HG03139 (cell line): Measurements from ENCODE around the gene HES1.

Experiments
- ATAC-seq: cut with Tn5 transposase; IDR thresholded peaks from one replicate; pipeline ENCODE4 v1.9.1; 2021; ENCODE audit not compliant: unreplicated experiment

HES1 gene

DNA sequence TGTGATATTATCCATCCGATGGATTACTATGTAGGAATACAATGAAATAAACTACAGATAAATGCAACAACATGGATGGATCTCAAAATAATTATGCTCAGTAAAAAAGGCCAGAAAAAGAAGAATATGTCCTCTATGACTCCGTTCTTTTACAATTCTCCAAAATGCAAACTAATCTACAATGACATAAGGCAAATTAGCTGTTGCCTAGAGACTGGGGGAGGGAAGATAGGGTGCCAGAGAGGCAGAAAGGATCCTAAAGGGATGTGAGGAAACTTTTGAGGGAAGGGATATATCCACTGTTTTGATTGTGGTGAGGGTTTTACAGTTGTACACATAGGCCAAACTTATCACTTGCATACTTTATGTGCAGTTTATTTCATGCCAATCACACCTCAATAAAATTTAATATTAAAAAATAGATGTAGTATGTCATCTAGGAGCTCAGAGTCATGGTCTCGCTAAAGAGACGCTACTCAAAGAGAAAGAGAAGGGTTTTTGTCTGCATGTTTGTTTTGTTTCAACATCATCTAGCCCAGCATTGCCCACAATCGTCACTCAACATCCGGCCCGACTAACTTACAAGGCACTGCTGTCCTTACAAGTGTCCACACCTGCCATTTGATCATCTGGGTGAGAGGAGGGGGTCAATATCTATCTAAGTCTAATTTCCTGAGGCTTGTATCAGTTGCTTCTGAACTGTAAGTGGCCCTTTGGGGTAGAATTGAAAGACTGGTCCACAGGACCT lies 29.5 kb downstream of the HES1 start:
- no peak for ATAC-seq

DNA sequence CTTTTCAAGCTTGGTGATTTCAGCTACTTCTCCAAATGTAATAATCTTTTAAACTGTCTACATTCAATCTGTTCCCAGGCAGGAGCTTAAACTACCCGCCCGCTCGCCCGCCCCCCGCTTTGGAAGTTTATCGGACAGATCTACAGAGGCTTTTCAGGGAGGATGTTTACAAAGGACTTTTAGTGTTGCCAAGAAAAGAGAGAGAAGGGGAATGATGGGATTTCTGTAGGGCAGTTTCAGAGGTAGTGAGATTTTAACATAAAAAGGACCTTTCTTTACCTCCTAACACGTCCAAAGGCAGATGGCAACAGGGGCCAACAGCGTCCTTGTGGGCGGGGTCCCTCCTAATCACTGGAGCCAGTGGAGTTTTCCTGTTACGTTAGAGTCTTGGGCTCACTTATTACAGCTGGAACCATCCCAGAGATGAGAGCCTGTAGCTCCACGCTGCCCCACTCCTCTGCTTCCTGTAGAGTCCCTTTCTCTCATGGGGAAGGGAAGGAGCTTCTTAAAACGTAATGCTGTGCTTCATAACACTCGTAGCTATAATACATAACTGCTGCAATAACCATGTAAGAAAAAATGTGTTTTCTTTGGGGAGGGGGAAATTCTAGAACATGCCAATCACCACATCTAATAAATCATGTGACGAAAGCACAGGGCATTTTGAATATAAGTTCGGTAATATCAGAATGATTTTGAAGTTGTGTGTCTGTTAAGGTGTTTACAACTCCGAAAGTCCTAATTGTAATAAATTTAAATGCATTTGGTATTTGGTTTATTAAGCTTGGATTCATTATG lies 30.9 kb downstream of the HES1 start:
- no peak for ATAC-seq

DNA sequence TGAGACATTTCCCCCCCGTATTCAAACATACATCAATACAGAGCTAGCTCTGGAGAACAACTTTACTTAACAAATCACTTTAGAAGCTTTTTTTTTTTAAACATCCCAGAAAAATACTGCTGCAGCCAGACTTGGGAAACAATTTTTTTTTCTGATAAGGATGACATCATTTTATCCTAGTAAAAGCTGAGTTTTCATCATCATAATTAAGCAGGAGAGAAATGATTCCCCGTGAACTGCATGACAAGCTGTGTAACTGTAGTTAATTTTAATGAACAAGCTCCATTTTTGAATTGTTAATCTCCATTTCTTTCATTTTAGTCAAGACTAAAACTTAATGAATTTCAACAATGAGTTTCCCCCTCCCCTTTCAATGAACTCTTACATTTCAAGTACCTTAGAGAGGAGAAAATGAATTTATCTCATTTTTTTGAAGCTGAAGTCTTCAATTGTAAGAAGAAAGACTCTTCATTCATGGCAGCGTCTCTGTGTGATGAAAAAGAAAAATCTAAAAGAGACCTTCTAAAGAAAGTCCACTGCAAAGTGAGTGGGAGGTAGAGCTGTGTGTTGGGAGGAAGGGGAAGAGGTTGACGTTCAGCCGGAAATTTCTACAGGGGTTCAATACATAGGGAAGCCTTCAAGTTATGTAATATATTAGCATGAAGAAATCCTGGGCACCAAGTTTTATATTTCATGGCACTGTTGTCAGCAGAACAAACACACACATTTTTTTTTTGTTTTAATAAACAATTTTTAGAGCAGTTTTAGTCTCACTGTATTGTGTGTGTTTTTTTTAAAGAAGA lies 31.7 kb downstream of the HES1 start:
- no peak for ATAC-seq

DNA sequence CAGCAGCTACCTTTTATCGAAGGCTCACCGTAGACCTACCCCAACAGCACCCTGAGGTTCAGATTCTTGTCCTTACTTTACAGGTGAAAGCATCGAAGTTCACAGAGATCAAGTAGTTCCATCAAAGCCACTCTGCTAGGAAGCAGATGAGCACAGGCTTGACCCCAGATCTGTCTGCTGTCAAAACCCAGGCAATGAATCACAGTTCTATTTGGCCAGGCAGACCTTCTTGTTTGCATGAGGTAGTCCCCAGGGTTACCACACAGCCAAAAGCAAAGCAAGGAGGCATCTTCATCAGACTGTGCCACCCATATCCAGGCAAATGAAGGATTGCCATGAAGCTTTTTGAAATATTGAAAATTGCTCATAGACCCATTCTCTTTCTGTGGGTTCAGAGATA lies 33.0 kb downstream of the HES1 start:
- no peak for ATAC-seq

DNA sequence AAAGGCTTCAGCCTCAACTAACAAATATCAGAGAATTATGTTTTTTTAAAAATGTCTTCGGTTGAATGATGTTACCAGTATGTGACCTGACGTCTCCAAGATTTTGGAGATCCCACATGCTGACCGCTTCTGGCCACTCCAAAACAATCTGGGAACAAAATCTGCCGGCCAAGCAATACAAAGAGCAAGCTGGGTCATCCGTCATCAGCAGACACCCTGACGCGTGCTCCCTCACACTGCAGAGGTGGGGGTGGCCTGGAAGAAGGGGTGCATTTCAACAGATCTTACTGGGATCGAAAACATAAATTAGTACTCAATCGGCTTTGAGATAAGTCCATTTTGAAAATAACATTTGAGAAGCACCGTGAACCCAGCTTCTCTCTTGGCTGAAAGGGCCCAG lies 33.6 kb downstream of the HES1 start:
- ATAC-seq: no peak

DNA sequence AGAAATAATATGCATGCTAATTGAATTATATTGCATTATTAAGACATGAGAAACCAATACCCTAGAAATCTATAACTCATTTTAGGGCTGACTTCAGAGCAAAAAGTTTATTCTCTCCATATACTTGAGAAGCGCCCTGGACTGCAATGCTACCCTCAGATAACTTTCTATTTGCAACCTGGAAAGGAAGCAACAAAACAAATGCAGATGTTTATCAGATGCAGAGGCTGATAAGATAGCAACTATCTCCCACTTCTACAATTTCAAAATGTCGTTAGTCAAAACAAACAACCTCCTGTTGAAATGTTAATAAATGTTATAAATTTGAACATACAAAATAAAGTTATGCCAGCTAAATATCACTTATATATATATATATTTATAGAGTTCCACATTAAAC lies 34.8 kb downstream of the HES1 start:
- no peak for ATAC-seq

DNA sequence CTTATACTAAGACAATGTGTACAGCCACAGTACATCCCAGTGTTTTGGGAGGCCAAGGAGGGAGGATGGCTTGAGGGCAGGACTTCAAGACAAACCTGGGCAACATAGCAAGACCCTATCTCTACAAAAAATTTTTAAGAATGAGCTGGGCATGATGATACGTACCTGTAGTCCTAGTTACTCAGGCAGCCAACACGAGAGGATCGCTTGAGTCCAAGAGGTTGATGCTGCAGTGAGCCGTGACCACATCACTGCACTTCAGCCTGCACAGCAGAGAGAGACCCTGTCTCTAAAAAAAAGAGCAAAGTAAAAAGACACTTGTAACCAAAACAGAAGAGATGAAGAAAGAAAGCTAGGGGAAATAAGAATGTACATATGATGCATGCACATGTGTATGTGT lies 38.5 kb downstream of the HES1 start:
- ATAC-seq: no peak

DNA sequence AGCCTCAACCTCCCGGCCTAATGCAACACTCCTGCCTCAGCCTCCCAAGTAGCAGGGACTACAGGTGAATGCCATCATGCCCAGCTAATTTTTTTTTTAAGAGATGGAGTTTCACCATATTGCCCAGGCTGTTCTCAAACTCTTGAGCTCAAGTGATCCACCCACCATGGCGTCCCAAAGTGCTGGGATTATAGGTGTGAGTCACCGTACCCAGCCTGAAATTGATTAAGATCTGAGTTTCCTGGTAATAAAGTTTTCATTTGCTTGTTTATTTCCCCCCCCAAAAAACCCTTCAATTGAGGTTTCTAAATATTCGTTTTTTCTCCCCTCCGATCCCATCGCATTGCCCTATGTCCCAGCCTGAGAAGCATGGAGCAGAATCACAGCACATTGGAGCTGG lies 39.0 kb downstream of the HES1 start:
- ATAC-seq: no peak

DNA sequence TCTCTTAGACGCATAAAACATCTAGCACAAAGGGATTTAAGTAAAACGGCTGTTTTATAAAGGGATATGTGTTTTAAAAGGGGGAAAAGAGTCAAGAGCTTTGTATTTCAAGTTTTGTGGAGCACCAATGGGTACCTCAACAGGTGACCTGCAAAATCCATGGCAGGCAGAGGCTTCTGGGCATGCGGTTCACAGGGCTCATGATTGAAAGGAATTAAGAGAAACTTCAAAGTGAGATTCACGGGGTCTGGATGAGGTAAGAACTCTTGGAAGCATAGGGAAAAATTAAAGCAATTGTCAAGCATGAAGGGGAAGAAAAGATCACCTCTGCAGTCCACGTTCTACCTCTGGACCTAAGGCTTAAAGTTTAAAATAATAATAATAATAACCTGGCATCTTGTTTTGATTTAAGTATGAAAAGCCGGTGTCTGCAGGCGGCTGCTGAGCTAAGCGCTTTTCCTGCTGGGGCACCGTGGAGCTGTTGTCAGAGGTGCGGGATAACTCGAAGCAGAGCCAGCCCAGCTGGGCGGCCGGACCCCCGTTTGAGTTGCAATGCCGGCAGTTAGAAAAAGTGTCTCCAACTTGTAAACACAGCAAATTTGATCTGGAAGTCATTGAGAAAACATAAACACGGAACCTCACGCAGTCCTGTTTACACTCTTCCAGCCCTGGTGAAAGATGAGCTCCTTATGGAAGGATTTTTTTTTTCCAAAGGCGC lies 40.5 kb downstream of the HES1 start:
- no peak for ATAC-seq

DNA sequence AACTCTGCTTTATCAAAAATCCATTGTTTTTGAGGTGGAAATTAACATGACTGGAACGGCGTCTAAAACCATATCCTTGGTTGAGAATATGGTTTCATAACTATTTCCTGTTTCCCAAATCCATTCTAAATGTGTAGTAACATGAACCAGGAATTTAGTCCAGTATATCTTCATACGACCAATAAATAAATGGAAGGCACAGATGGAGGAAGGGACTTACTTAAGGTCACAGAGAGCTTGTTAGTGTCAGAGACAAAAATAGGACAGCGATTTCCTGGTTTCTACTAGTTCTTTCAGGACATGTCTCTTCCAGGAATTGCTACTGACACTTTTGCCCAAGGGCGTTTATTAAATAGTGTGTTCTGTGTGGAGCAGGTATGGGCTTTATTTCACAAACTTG lies 41.2 kb downstream of the HES1 start:
- no peak for ATAC-seq

DNA sequence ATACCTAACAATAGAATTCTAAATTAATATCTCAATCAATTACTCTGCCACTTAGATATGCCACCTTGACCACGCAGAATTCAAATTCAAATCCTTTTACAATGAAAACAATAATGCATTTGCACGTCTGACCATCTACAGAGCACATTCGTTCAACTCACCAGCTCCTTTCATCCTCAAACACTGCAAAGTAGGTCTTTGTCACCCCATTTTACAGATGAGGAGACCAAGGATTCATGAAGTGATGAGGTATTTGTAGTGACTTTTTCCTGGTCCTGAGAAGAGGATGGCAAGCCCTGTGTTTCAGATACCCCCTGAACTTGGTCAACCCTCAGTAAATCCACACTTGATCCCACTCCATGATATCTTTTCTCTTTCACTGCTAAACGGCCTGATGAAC lies 42.2 kb downstream of the HES1 start:
- ATAC-seq: no peak

DNA sequence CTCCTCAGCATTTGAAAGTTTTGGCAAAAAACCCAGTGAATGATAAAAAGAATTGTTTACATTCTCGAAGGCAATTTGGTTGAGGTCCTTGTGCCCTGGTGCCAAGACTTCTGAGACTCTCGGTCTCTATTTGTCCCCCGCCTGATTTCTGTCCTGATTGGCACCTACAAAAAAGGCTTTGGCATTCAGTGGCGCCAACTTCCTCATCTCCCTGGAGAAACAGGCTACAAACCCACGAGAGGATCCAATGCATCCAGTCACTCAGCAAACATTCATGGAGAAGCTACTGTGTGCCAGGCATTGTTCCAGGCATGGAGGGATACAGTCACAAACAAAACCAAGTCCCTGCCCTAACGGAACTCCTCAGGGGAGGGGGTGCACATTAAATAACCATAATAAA lies 42.7 kb downstream of the HES1 start:
- no peak for ATAC-seq

DNA sequence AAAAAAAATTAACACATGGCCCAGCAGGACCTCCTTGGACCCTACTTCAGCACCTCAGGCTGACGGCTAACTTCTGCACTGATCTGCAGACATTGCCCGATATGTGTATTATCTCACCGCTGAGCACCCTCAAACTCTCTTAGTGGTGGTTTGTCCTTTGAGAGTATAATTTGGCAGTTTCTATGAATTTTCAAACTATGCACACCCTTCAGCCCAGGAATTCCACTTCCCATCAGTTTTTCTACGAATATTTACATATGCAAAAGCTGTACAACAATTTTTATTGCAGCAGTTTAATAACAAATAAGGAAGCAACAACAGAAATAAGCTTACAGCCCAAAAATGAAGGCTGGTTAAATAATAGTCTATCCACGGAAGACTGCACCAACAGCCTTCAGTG lies 44.6 kb downstream of the HES1 start:
- no peak for ATAC-seq

DNA sequence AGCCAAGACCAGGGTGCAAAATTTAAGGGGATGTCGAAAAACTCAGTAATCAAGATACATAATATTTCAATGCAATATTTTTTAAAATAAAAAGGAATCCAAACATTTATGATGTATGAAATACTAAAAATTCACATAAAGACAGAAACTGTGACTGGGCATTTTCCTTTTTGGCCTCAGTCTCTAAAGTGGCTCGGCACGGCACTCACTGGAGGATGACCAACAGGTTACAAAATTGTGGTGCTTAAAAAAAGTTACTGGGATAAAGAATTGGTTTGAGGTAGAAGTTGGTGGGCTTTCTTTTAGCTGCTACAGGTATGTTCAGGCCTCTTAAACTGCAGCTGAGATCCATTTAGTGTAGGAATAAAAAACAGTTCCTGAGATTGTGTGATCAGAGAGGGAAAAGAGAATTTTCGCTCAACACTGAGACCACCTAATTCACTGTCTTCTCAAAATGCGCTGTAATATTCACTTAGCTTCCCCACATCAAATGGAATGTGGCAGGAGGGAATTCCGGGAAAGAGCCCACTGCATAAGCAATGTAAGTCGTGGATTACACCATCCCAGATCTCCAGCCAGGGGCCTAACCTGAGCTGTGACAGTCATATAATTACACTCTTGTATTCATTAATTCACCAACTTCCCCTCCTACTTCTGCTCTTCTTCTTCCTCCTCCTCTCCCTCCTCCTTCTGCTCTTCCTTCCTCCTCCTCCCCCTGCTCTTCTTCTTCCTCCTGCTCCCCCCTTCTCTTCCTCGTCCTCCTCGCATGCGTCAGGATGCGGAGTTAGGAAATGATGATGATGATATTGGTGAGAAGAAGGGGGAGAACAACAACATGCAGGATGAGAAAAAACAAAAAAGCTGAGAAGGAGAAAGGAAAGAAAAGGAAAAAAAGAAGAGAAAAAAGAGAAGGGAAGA lies 45.9 kb downstream of the HES1 start:
- no peak for ATAC-seq

DNA sequence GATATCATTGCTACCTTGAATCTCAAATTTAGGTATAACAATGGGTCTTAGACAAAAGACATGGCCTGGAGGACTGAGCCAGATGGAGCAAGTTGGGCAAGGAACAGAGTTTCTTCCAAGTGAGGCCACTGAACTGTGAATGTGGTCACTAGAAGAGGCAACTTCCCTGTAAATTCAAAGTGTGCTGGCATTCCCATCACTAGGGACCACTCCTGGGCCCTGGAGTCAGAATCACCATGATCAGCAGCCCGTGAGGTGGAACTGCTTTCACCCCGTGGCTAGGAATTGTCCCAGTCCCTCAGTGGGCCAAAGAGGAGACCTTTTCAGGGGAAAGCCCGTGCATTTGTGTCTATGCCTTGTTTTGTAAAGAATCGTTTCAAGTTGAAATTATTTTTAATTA lies 47.3 kb downstream of the HES1 start:
- no peak for ATAC-seq

DNA sequence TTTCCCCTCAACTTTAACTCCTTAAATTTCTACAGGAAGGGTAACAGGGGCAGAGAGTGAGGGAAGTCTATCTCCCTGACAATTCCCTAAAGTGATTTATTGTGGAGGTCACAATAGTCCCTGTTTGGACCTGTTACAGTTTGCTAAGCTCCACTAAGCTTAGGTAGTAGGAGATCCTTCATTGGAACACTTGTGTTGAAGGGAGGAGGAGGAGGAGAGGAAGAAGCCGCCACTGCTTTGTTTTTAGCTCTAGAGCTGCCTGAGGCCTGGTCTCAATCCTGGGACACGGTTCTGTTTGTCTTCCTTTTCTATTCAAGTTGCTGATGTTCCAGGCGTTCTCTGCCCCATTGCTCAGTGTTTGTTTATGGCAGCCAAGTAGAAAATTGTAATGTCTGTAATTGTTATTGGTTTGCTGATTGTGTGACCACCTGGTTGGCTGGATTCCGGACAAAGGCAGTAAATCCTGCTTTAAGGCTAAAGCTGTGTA lies 48.4 kb downstream of the HES1 start:
- no peak for ATAC-seq

DNA sequence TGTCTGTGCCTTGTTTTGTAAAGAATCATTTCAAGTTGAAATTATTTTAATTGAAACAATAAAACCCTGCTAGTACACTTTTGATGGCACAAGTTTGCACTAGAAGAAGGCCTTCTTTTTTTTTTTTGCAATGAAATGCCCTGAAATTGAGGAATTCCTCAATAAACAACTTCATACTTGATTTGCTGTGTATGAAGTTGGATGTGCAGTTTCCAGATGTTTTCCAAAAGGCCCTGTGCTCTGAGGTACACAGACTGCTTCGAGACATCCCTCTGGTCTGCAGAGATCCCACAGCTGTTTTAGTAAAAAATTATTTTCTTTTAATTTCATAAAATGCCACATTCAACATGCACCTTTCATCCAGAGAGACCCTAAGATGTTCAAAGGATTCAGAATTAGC lies 48.9 kb downstream of the HES1 start:
- no peak for ATAC-seq

DNA sequence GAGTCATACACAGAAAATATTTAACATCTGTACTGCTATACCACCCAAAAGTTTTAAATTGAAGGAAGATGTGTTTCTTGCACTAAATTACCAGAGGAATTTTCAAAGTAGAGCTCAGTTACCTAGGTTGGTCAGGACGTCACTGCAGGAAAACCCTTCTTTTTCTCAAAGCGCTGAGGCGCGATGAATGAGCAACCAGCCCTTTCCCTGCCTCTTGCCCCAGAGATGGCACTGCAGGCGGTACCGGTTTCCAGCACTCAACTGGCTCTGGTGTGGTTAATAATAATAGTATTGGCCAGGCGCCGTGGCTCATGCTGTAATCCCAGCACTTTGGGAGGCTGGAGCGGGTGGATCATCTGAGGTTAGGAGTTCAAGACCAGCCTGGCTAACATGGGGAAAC lies 49.3 kb downstream of the HES1 start:
- no peak for ATAC-seq

DNA sequence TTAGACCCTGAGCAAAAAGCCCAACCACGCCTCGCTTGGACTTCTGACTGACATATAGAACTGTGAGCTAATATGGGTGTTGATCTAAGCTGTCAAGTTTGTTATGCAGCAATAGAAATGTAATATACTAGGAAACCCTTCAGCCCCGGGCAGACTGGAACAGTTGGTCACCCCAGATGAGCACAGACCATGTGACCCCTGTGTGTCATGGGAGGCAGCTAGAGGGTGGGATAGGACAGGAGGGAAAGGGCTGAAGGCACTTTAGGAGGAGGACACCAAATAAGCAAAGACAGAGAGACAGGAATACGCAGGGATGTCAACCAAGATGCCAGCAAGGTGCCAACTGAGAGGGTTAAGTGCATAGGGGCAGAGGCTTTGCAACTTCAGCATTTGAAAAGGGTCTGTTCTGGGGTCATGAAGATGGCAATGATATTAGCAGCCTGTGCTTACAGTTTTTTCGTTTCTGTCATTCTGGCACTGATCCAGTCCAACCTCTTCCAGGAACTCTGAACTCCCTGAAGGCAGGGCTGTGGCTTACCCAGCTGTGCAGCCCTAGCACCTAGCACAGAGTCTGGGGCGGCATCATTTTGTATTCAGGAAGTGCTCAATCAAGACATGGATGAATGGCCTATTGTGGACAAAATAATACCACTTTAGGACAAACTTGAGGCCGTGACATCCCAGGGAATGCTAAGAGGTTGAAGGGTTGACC lies 51.4 kb downstream of the HES1 start:
- no peak for ATAC-seq
